Inflammatory macrophage treated with lipopolysaccharide for 4 hours (primary cell): Measurements from ENCODE around the gene MYH15.
"Not testable (repeated sequence)": the region's sequence is repeated elsewhere in the genome, so short reads cannot be mapped to it uniquely, and the experiment has no call there.

Experiments used
- DNase-seq: peaks from one replicate; pipeline ENCODE4 v3.0.0-alpha.2; 2020

MYH15 gene

DNA sequence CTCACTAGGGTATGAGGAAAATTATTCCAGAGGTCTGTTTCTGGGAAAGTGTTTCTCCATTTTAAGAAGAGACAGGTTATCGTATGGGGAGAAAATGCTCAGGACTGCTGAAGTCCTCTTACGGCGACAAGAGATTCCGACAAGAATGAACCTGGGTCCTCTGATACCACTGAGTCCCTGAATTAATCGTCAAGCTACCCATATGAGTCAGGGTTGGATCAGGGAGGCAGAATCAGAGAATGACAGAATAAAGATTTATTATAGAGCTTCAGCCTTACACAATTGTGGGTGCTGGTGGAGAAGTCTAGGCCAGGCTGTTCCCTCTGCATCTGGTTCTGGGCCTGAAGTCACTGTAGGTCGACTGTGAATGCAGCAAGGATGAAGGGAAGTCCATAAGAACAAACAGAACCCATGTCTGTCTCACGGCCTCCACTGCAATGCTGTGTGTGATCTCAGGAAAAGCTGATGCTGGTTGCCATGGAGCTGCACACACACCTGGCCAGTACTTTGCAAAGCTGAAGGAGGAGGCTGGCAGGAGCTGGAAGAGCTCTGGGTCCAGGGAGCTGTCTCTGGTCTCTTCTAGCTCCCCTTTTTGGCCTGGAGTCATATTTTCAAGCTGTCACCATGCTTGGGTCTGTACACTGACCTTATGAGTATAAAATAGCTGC is 130.1 kb downstream of the MYH15 start:
- no peak for DNase-seq

- DNase-seq, result not testable (repeated sequence)
Observed at GRCh38 chr3:108378952-108379342, 131.4 kb downstream of the MYH15 start.

GRCh38 chr3:108378153-108378951 is 132.0 kb downstream of the MYH15 start:
- DNase-seq, result no peak

DNA sequence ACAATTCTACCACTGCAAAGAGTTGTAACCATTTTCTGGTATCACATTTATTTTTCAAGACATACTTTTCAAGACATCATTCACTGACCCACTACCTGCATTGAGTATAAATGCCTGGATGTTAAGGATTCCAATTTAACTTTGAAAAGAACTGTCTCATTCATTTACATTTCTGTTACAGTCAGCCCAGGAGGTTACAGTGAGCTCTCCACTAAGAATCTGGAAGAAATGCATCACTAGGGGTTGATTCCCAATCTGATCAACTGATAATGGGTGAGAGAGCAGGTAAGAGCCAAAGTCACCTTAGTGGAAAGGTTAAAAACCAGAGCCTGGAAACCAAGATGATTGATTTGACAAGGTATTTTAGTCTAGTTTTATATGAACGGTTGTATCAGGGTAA is 133.0 kb downstream of the MYH15 start:
- DNase-seq, result no peak

DNA sequence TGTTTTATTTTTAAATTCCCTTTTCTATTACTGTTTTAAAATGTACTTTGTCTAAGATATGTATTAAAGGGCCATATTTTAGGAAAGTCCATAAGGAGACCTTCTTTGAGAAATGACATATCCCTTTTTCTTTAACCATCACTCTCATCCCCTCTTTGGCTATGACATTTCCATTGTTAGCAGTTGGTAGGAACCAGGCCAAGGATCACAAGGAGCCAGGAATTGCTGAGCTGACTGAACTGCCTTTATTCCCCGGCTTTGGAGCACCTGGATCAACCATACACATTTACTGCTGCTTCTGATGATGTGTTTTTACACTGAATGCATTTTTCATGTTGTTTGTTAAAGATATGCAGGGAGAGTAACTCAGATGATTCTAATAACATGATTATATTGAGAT is 134.4 kb downstream of the MYH15 start:
- no peak for DNase-seq

GRCh38 chr3:108359011-108359410 is 151.4 kb downstream of the MYH15 start:
- no peak for DNase-seq

GRCh38 chr3:108357042-108357441 is 153.4 kb downstream of the MYH15 start:
- DNase-seq, result no peak

- no peak for DNase-seq
Observed at GRCh38 chr3:108354562-108354961, 155.8 kb downstream of the MYH15 start.

- no peak for DNase-seq
Observed at GRCh38 chr3:108352176-108352575, 158.2 kb downstream of the MYH15 start.

DNA sequence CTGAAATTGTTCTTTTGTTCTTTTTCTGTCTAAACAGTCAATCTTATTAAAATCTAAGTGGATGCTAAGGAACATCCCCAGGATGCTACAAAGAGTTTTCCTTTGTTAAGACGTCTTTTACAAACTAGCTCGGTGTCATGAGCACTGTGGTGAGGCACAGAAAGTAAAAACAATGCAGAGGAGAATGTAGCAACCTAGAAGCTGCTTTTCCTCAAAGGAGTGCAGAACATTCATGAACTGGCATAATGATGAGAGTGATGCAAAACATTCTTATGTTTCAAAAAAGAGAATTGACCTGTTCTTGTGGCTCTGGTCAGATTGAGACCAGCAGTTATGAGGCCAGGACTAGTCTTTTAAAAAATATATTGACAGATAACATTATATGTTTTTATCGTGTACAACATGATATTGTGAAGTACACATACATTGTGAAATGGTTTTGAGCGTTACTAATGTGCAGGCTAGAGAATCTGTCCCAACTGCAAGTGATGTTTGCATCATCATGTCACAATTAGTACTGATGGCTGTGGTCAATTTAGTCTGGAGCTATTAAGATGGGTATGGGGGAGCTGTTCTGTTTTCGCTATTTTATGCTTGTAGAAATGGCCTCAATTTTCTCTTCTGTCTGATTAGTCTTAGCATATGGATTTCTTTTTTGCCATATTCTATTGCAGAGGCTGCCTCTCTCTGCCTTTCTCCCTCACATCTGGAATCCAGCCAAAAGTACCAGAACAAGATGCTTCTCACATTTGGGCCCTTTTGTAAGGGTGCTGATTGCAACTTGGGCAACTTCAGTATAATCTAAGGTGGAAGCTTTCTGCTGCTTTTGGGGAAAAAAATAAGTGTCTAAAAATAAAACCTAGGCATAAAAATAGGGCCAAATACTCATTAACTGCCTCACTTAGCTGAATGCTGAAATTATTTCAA is 163.8 kb downstream of the MYH15 start:
- peak; percentile 71 for DNase-seq

GRCh38 chr3:108345492-108346205 is 164.7 kb downstream of the MYH15 start:
- peak; percentile 9 for DNase-seq

- no peak for DNase-seq
Observed at GRCh38 chr3:108343491-108343890, 166.9 kb downstream of the MYH15 start.

- DNase-seq, result no peak
Observed at GRCh38 chr3:108342837-108343486, 167.4 kb downstream of the MYH15 start.

GRCh38 chr3:108341911-108342310 is 168.5 kb downstream of the MYH15 start:
- DNase-seq, result no peak

DNA sequence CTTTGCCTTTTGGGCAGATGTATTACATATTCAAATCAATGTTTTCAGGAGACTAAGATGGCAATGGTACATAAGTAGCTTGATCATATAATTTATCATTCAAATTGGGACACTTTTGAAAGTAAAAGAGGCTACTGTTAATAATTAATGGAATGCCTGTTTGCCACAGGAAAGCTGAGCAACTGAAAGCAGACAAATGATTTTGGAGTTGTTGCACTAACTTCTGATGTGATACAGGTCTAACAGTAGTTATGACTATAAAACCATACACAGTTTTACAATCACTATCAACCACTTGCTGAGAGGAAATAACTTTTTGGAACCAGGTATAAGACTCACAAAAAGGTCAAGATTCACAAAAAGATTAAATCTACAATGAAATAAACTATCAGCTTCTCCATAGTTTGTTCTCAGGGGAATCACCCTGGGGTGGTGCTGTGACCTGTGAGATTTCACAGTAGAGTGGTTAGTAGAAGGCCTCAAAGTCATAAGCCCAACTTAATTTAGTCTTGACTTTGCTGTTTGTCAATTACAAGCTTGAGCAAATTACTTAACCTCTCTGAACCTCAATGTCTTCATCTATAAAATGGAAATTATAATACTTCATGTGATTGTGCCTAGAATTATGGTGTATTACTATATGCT is 171.4 kb downstream of the MYH15 start:
- DNase-seq, result no peak

DNA sequence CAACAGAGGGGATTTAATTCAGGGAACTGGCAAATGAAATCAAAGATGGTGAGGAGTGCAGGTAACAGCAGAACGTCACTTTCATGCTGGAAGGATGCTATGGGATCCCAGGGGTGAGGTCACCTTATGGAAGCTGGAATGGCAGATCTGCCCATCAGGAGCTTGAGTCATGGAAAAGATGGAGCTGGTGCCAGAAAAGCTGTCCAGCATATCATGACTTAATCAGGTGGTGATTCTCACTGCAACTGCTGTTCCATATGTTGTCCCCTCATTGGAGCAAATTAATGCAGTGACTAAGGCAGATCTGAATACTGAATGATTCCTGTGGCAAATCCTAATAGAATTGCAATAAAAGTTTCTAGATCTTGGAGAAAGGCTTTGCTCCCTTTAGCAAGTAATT is 175.7 kb downstream of the MYH15 start:
- no peak for DNase-seq

DNA sequence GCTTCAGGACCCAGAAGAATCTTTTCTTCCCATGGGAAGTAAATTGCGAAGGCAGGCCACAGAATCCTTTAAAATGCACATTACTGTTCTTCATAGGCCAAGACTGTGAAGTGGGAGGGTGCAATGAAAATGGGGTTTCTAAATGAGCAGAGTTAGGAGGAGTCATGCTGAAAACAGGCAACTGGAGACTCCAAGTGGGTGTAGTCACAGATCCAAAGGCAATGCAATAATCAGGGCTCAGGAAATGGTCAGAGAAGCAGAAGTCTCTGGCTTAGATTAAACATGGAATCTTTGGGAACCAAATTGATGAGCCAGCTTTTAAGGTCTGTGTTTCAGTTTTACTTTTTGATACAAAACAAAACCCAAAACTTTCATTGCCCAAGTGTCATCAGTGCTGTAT is 176.4 kb downstream of the MYH15 start:
- DNase-seq, result peak; percentile 72

- no peak for DNase-seq
Observed at GRCh38 chr3:108331792-108332191, 178.6 kb downstream of the MYH15 start.
